ENCODE measurements around the gene OTOS. TPM values are rescaled to one million over a fixed set of nuclear protein-coding genes. Genes with fewer than 3 reads are reported as not detected.

Gene OTOS
- total RNA-seq, 1 donor from 2014 or later = not detected

DNA sequence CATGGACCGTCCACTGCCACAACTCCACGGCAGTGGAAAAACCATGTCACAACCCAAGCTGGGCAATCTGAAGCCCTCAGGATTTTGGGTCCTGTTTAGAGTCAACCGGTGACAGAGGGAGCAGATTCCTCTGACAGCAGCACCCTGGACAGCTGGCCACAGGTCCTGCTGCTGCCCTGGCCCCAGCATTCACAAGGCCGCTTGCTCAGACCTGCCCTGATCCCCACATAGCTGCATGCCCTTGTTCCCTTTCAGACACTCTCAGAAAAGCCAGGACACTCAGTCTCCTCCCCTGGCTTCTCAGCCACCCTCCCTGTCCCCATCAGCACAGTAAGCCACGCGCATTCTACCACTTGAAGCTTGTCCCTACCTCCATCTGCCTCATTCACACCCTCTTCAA is 6.0 kb downstream of the OTOS start:
- TF ChIP-seq, protein P1, sequence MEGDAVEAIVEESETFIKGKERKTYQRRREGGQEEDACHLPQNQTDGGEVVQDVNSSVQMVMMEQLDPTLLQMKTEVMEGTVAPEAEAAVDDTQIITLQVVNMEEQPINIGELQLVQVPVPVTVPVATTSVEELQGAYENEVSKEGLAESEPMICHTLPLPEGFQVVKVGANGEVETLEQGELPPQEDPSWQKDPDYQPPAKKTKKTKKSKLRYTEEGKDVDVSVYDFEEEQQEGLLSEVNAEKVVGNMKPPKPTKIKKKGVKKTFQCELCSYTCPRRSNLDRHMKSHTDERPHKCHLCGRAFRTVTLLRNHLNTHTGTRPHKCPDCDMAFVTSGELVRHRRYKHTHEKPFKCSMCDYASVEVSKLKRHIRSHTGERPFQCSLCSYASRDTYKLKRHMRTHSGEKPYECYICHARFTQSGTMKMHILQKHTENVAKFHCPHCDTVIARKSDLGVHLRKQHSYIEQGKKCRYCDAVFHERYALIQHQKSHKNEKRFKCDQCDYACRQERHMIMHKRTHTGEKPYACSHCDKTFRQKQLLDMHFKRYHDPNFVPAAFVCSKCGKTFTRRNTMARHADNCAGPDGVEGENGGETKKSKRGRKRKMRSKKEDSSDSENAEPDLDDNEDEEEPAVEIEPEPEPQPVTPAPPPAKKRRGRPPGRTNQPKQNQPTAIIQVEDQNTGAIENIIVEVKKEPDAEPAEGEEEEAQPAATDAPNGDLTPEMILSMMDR (IDR thresholded peaks at IDR 0.05) = no peak
- peaks cover 10% of the 10 kb centered on the region for H3K4me1 ChIP-seq
- H3K36me3 ChIP-seq = peaks cover 43% of the 10 kb centered on the region
- no peaks in the 10 kb centered on the region for H3K9me3 ChIP-seq
- no peak overlapping the region for H3K27ac ChIP-seq
- DNase-seq (peak; percentile 44), ATAC-seq (no peak)
- H3K27me3 ChIP-seq = no peaks in the 10 kb centered on the region
- H3K4me3 ChIP-seq = no peak overlapping the region
- intact Hi-C loops (cut with DNase I) = no loop called here

DNA sequence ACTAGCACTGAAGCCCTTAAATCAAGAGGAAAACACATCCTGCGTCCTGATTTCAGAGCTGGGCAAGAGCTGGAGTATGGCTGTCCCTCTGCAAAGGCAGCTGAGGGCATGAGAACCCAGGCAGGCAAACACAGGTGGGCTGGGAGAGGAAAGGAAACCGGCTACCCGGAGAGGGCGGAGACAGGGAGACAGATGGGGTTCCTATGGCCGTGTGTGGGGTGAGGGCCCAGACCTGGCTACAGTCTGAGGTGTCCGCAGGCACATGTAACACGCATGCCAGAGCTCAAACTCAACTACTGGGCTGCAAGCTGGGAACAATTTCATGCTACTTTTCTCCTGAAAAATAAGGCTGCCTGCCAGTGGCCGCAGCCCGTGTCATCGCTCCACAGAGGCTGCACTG is 7.1 kb downstream of the OTOS start:
- H3K27me3 ChIP-seq = no peaks in the 10 kb centered on the region
- intact Hi-C loops (cut with DNase I) = no loop called here
- TF ChIP-seq, protein P1 (IDR thresholded peaks at IDR 0.05) = no peak
- peaks cover 46% of the 10 kb centered on the region for H3K36me3 ChIP-seq
- DNase-seq (peak; percentile 46), ATAC-seq (no peak)
- no peak overlapping the region for H3K4me3 ChIP-seq
- H3K27ac ChIP-seq = no peak overlapping the region
- H3K9me3 ChIP-seq = no peaks in the 10 kb centered on the region
- H3K4me1 ChIP-seq = peaks cover 10% of the 10 kb centered on the region

DNA sequence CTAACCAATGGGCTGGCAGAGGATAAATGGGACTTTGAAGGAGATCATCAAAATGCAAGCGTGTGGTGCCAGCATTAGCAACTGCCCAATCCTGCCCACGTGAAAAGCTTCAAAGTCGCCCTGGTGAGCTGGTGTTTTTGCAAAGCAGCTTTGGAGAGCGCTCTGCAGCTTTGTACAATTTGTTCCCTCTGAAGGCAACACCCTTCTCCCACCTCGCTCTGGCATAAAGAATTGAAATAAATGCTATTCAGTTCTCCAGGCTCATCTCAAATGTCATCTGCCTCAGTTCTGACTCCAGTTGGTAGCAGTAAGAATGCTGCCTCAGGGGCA is 7.8 kb downstream of the OTOS start:
- no peak for ATAC-seq
- Histone ChIP-seq H3K4me1 (peaks cover 10% of the 10 kb centered on the region), H3K4me3 (no peak overlapping the region), H3K36me3 (peaks cover 54% of the 10 kb centered on the region), H3K27me3 (no peaks in the 10 kb centered on the region), H3K27ac (no peak overlapping the region), H3K9me3 (no peaks in the 10 kb centered on the region)
- TF ChIP-seq, protein P1 (IDR thresholded peaks at IDR 0.05) = no peak
- intact Hi-C loops (cut with DNase I) = no loop called here
- no peak for DNase-seq

DNA sequence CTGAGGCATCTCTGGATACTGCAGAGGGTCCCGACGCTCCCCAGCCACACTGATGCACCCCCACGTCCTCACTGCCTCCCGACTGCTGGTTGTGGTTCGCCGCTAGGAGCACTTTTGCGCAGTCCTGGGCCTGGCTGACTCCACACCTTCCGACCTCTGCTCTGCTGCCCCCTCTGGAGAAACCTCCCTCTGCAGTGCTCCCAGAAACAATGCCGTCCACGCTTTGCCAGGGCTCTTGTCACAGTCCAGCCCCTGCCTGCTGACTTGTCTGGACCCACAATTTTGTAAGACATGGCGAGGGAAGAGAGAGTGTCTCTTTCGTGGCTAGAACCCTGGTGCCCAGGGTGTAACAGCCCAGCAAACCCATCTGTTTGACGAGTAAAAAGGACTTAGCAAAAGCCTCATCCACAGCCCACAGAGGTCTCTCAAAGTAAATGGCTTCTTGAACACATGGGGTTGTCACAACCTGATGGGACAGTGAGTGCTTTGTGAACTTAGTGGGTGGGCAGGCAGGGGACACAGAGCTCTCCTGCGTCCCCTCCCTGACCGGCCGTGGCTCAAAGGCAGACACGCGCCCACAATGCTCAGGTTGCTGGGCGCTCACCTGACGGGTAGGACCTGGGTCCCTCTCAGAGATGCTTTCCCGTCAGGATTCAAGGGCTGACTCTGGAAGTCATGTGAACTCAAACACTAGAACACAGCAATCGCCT is 8.4 kb downstream of the OTOS start:
- TF ChIP-seq, protein P1 (IDR thresholded peaks at IDR 0.05) = no peak
- DNase-seq = peak; percentile 45
- Histone ChIP-seq H3K27ac (no peak overlapping the region), H3K4me3 (no peak overlapping the region), H3K9me3 (no peaks in the 10 kb centered on the region), H3K36me3 (peaks cover 57% of the 10 kb centered on the region), H3K4me1 (peaks cover 10% of the 10 kb centered on the region), H3K27me3 (no peaks in the 10 kb centered on the region)
- ATAC-seq = no peak
- intact Hi-C loops (cut with DNase I) = no loop called here

DNA sequence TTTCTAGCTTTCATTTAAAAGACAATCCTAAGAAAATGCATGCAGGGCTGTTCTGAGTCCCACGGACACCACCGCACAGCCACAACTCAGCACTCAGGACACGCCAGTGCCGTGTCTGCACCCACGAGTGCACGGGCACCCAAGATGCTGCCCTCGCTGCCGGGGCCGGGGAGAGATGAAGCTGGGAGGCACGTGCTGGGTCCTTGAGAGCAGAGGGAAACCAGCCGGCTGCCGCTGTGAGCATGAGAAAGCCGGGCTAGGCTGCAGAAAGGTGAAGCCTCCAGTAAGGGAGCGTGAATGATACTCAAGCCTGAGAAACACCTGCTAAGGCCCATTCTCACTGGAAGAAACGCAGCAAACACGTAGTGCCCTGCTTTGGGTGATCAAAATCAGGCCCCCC is 9.2 kb downstream of the OTOS start:
- H3K36me3 ChIP-seq = peaks cover 57% of the 10 kb centered on the region
- TF ChIP-seq, protein P1 (IDR thresholded peaks at IDR 0.05) = no peak
- intact Hi-C loops (cut with DNase I) = no loop called here

More for the DNA sequence above, 9.2 kb downstream of the OTOS start:
- ATAC-seq (no peak), DNase-seq (peak; percentile 56)
- Histone ChIP-seq H3K9me3 (no peaks in the 10 kb centered on the region), H3K4me3 (no peak overlapping the region), H3K27ac (no peak overlapping the region), H3K4me1 (peaks cover 10% of the 10 kb centered on the region), H3K27me3 (no peaks in the 10 kb centered on the region)
